Measurements from ENCODE around the gene ALS2CL. TPM values are rescaled to one million over a fixed set of nuclear protein-coding genes. Genes with fewer than 3 reads are reported as not detected.
A peak's percentile ranks its signal among the peaks of the same experiment; 100 is the strongest.

Gene ALS2CL
- total and polyA plus RNA-seq, 2 experiments from 2014 or later = 2.0 to 3.1 TPM

- in situ Hi-C loops (cut with MboI) = loop anchor here (25.0 kb wide), 1 partner anchor 654 kb away; no protein-coding TSS in a partner anchor
- H3K27ac ChIP-seq = no peak overlapping the region
- 58 to 63% methylated on average over 11 of the region's 11 CpGs for WGBS, 2 experiments (ENCODE audit: low coverage in 1 of 2, low lambda C conversion rate in 2 of 2, missing lambda C conversion rate in 2 of 2)
Measured at GRCh38 chr3:46708401-46709156, 15.1 kb upstream of the ALS2CL start.

GRCh38 chr3:46707601-46708011, 14.1 kb upstream of the ALS2CL start:
- DNase-seq = no peak
- Histone ChIP-seq H3K4me3 (no peak overlapping the region), H3K9me3 (ENCODE audit: low read depth) (no peaks in the 10 kb centered on the region), H3K27ac (no peak overlapping the region), H3K9ac (no peak overlapping the region), H3K4me2 (ENCODE audit: unreplicated experiment) (no peak overlapping the region), H2AFZ (no peak overlapping the region), H3K4me1 (ENCODE audit: insufficient read depth) (no peaks in the 10 kb centered on the region; the same call in 1 of the 2 replicates), H3K79me2 (ENCODE audit: insufficient read depth) (no peaks in the 10 kb centered on the region), H3F3A (ENCODE audit: insufficient read depth) (no peaks in the 10 kb centered on the region), H3K36me3 (ENCODE audit: low read depth) (no peaks in the 10 kb centered on the region), H3K9me2 (ENCODE audit: insufficient read depth) (no peaks in the 10 kb centered on the region), H3K27me3 (replicated peaks; ENCODE audit: insufficient read depth) (no peaks in the 10 kb centered on the region), H4K20me1 (ENCODE audit: insufficient read depth) (no peaks in the 10 kb centered on the region)
- TF ChIP-seq EZH2 (IDR thresholded peaks at IDR 0.05; ENCODE audit: insufficient read depth, poor library complexity, severe bottlenecking) = no peak
- TF ChIP-seq EZH2phosphoT487 (IDR thresholded peaks at IDR 0.05; ENCODE audit: insufficient read depth, low read depth) = no peak
- in situ Hi-C loops (cut with MboI) = loop anchor here (25.0 kb wide), 1 partner anchor 655 kb away; no protein-coding TSS in a partner anchor
- 70 to 78% methylated on average over 7 of the region's 7 CpGs for WGBS, 2 experiments (ENCODE audit: low coverage in 1 of 2, low lambda C conversion rate in 2 of 2, missing lambda C conversion rate in 2 of 2)

More at GRCh38 chr3:46708401-46709156, 15.1 kb upstream of the ALS2CL start:
- Histone ChIP-seq H2AFZ (no peak overlapping the region), H3K36me3 (ENCODE audit: low read depth) (no peaks in the 10 kb centered on the region), H3K9me3 (ENCODE audit: low read depth) (no peaks in the 10 kb centered on the region), H3K79me2 (ENCODE audit: insufficient read depth) (no peaks in the 10 kb centered on the region), H3K4me2 (ENCODE audit: unreplicated experiment) (no peak overlapping the region), H4K20me1 (ENCODE audit: insufficient read depth) (no peaks in the 10 kb centered on the region), H3K27me3 (replicated peaks; ENCODE audit: insufficient read depth) (no peaks in the 10 kb centered on the region), H3K4me1 (ENCODE audit: insufficient read depth) (no peaks in the 10 kb centered on the region; the same call in 1 of the 2 replicates), H3K9ac (no peak overlapping the region), H3F3A (ENCODE audit: insufficient read depth) (no peaks in the 10 kb centered on the region), H3K4me3 (no peak overlapping the region), H3K9me2 (ENCODE audit: insufficient read depth) (no peaks in the 10 kb centered on the region)
- TF ChIP-seq EZH2 (IDR thresholded peaks at IDR 0.05; ENCODE audit: insufficient read depth, poor library complexity, severe bottlenecking) = no peak
- no peak for TF ChIP-seq EZH2phosphoT487 (IDR thresholded peaks at IDR 0.05; ENCODE audit: insufficient read depth, low read depth)
- no peak for DNase-seq

- H3K27me3 ChIP-seq (replicated peaks; ENCODE audit: insufficient read depth) = peaks cover under 1% of the 10 kb centered on the region; the same call in 1 of the 2 replicates
- no peak for DNase-seq
- no peaks in the 10 kb centered on the region for H3K36me3 ChIP-seq (ENCODE audit: low read depth)
- no peak overlapping the region for H3K9ac ChIP-seq
- TF ChIP-seq EZH2 (IDR thresholded peaks at IDR 0.05; ENCODE audit: insufficient read depth, poor library complexity, severe bottlenecking) = no peak
- no peaks in the 10 kb centered on the region for H3K9me2 ChIP-seq (ENCODE audit: insufficient read depth)
- H3K9me3 ChIP-seq (ENCODE audit: low read depth) = no peaks in the 10 kb centered on the region
- no peaks in the 10 kb centered on the region for H3K79me2 ChIP-seq (ENCODE audit: insufficient read depth)
- H3F3A ChIP-seq (ENCODE audit: insufficient read depth) = no peaks in the 10 kb centered on the region
- no peak overlapping the region for H3K27ac ChIP-seq
- no peak overlapping the region for H2AFZ ChIP-seq
- no peak overlapping the region for H3K4me3 ChIP-seq
- H3K4me1 ChIP-seq (ENCODE audit: insufficient read depth) = no peaks in the 10 kb centered on the region; the same call in 1 of the 2 replicates
- in situ Hi-C loops (cut with MboI) = loop anchor here (25.0 kb wide), 1 partner anchor 655 kb away; no protein-coding TSS in a partner anchor
- H3K4me2 ChIP-seq (ENCODE audit: unreplicated experiment) = no peak overlapping the region
- 50 to 58% methylated on average over 13 of the region's 13 CpGs for WGBS, 2 experiments (ENCODE audit: low coverage in 1 of 2, low lambda C conversion rate in 2 of 2, missing lambda C conversion rate in 2 of 2)
- no peaks in the 10 kb centered on the region for H4K20me1 ChIP-seq (ENCODE audit: insufficient read depth)
Measured at GRCh38 chr3:46706771-46707582, 13.5 kb upstream of the ALS2CL start.

- Histone ChIP-seq H4K20me1 (ENCODE audit: insufficient read depth) (no peaks in the 10 kb centered on the region), H3K9ac (no peak overlapping the region), H2AFZ (no peak overlapping the region), H3K9me3 (ENCODE audit: low read depth) (no peaks in the 10 kb centered on the region), H3K4me3 (no peak overlapping the region), H3K79me2 (ENCODE audit: insufficient read depth) (no peaks in the 10 kb centered on the region), H3K36me3 (ENCODE audit: low read depth) (no peaks in the 10 kb centered on the region), H3K27me3 (replicated peaks; ENCODE audit: insufficient read depth) (peaks cover 8% of the 10 kb centered on the region), H3K4me2 (ENCODE audit: unreplicated experiment) (no peak overlapping the region), H3K9me2 (ENCODE audit: insufficient read depth) (no peaks in the 10 kb centered on the region), H3K4me1 (ENCODE audit: insufficient read depth) (no peaks in the 10 kb centered on the region; the same call in 1 of the 2 replicates), H3K27ac (no peak overlapping the region), H3F3A (ENCODE audit: insufficient read depth) (no peaks in the 10 kb centered on the region)
- in situ Hi-C loops (cut with MboI) = loop anchor here (25.0 kb wide), 1 partner anchor 656 kb away; no protein-coding TSS in a partner anchor
- TF ChIP-seq EZH2 (IDR thresholded peaks at IDR 0.05; ENCODE audit: insufficient read depth, poor library complexity, severe bottlenecking) (no peak), EZH2phosphoT487 (IDR thresholded peaks at IDR 0.05; ENCODE audit: insufficient read depth, low read depth) (no peak)
- peak; percentile 77 for DNase-seq
- WGBS, 2 experiments (ENCODE audit: low coverage in 1 of 2, low lambda C conversion rate in 2 of 2, missing lambda C conversion rate in 2 of 2) = 25 to 35% methylated on average over 17 to 19 of the region's 19 CpGs
Measured at GRCh38 chr3:46705751-46706552, 12.5 kb upstream of the ALS2CL start.

Data from GM23248 (cell line).